Activated T-helper 17 cell treated with anti-CD3 and anti-CD28 coated beads, Interleukin-2, amount 50 U/mL, for 72 hours (primary cell): ENCODE measurements around the gene LCK. TPM values are rescaled to one million over a fixed set of nuclear protein-coding genes. Genes with fewer than 3 reads are reported as not detected.
A peak's percentile ranks its signal among the peaks of the same experiment; 100 is the strongest.
"Not testable (repeated sequence)": the region's sequence is repeated elsewhere in the genome, so short reads cannot be mapped to it uniquely, and the experiment has no call there.

ENCODE experiments used
- ATAC-seq: fragments of 150-1000 bp; cut with Tn5 transposase; replicated peaks from 2 replicates; pipeline ENCODE4 v1.10.0; 2021; ENCODE audit warnings: mild to moderate bottlenecking, moderate library complexity
- H3K27ac Mint-ChIP-seq: one replicate; pipeline ENCODE4 v1.8.0; 2022; ENCODE audit warnings: mixed read lengths
- H3K27me3 Mint-ChIP-seq: one replicate; pipeline ENCODE4 v1.8.0; 2022; ENCODE audit warnings: mixed read lengths
- H3K36me3 Mint-ChIP-seq: one replicate; pipeline ENCODE4 v1.8.0; 2022; ENCODE audit warnings: low read depth, mild to moderate bottlenecking, mixed read lengths
- H3K4me1 Mint-ChIP-seq: one replicate; pipeline ENCODE4 v1.8.0; 2022; ENCODE audit warnings: mixed read lengths
- H3K4me3 Mint-ChIP-seq: one replicate; pipeline ENCODE4 v1.8.0; 2022; ENCODE audit warnings: mild to moderate bottlenecking, mixed read lengths
- H3K9me3 Mint-ChIP-seq: one replicate; pipeline ENCODE4 v1.8.0; 2022; ENCODE audit warnings: mixed read lengths
- total RNA-seq, 2 donors: library from RNA; stranded (reverse); gene quantifications; one replicate each; pipeline ENCODE4 v1.2.3, GENCODE V29; 2022

Gene LCK
- total RNA-seq, 2 donors from 2014 or later: 228 to 323 TPM

DNA sequence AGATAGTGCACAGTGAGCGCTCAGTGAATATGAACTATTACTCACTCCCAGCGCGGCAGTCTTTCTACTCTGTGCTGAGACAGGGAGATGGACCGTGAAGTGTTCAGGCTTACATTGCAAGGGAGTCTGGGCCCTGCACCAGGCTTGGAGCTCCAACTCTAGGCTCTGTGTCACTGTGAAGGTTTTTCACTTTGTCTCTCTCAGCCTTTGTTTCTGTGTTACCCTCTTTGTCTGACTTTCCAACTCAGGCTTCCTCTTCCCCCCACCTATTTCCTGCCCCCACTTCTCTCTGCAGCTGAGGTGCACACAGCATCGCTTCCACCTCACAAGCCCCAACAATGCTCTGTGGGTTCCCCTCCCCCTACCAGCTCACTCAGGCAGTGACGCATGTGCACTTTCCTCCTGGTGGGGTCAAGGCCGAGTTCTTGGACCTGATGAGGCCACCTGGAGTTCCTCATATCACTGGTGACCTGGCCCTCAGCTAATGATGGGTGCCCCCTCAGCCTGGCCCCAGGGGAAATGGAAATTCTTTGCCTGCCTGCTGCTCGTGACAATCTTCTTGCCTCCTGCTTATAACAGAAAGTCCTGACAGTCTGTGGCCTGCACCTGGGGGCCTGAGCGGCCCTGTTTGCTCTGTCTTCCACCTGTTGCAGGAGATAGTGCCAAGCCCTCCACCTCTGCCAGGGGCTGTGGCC is 1.1 kb upstream of the LCK start:
- no peaks in the 10 kb centered on the region for H3K27me3 Mint-ChIP-seq
- peak; percentile 67 for ATAC-seq
- peak overlapping the region; percentile 99 for H3K4me3 Mint-ChIP-seq
- H3K27ac Mint-ChIP-seq: peak overlapping the region; percentile 97
- peaks cover 43% of the 10 kb centered on the region for H3K36me3 Mint-ChIP-seq
- H3K9me3 Mint-ChIP-seq: no peaks in the 10 kb centered on the region
- peaks cover 35% of the 10 kb centered on the region for H3K4me1 Mint-ChIP-seq

DNA sequence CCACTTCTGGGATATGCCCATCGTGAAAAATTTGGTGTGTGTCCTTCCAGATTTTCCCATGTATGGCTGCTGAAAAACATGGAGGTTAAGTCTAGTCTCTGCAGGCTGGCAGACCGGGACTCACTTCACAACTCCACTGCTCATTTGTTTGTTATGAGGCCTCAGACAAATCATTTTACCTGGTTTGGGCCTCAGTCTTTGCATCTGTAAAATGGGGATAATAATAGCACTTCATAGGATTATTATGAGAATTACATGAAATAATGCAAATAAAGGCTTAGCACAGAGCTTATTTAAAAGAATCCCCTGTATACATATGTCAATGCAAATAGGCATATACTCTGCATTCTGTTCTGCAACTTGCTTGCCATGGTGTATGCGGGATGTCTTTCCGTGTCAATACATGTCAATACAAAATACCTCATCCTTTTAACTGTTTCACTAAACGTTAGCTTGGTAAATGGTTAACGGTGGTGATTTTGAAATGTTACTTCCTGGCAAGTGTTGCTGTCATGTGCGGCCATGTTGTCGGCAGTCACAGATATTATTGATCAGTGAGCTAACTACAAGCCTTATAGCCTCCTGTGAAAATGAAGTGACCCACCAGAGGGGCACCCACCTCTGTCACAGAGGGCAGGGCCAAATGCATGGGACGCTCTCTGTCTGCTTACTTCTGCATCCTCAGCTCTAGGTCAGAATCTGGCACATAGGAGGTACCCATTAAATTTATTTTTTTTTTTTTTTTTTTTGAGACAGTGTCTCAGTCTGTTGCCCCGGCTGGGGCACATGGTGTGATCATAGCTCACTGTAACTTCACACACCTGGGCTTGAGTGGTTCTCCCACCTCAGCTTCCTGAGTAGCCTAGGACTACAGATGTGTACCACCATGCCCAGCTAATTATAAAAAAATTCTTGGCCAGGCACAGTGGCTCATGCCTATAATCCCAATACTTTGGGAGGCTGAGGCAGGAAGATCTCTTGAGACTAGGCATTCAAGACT is 4.3 kb downstream of the LCK start:
- H3K9me3 Mint-ChIP-seq: no peaks in the 10 kb centered on the region
- peak overlapping the region; percentile 99 for H3K4me3 Mint-ChIP-seq
- peak overlapping the region; percentile 88 for H3K27ac Mint-ChIP-seq
- H3K4me1 Mint-ChIP-seq: peaks cover 24% of the 10 kb centered on the region
- H3K27me3 Mint-ChIP-seq: no peaks in the 10 kb centered on the region
- peaks cover 78% of the 10 kb centered on the region for H3K36me3 Mint-ChIP-seq
- ATAC-seq: peak; percentile 2

DNA sequence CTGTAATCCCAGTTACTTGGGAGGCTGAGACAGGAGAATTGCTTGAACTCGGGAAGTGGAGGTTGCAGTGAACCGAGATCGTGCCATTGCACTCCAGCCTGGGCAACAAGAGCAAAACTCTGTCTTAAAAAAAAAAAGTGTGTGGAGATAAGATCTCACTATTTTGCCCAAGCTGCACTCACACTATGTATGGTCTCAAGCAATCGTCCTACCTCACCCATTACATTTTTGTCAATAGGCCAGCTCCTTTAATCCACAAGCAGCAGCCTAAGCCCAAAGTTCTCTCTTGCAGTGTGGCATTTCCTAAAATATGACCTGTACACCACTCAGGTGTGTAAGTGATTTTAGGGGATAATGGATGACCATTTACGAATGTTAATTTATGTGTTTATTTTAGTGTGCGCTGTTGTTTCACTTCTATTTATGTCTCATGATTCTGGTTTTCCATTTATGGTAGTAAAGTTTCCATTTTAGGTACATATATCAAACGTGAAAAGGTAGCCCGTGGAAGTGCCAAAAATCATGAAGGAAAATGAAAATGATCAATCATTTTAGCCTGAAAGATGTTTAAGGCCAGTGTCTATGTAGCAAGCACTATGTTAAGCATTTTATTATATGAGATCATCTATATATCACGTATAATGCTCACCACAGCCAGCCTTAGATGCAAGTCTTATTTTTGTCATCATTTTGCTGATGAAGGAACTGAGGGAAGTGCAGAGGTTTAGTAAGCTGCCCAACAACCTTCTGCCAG is 5.6 kb downstream of the LCK start:
- H3K9me3 Mint-ChIP-seq: no peaks in the 10 kb centered on the region
- H3K27me3 Mint-ChIP-seq: no peaks in the 10 kb centered on the region
- peak overlapping the region; percentile 92 for H3K27ac Mint-ChIP-seq
- ATAC-seq: peak; percentile 30
- peaks cover 78% of the 10 kb centered on the region for H3K36me3 Mint-ChIP-seq
- H3K4me3 Mint-ChIP-seq: peak overlapping the region; percentile 99
- peaks cover 22% of the 10 kb centered on the region for H3K4me1 Mint-ChIP-seq

DNA sequence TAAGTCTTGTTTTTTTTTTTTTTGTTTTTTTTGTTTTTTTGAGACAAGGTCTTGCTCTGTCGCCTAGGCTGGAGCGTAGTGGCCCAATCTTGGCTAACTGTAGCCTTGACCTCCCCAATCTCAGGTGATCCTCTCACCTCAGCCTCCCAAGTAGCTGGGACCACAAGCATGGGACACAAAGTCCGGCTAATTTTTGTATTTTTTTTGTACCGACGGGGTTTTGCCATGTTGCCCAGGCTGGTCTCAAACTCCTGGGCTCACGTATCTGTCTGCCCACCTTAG is 6.1 kb downstream of the LCK start:
- Mint-ChIP-seq H3K27ac (peak overlapping the region; percentile 92), H3K36me3 (peaks cover 74% of the 10 kb centered on the region), H3K9me3 (no peaks in the 10 kb centered on the region), H3K27me3 (no peaks in the 10 kb centered on the region), H3K4me1 (peaks cover 22% of the 10 kb centered on the region), H3K4me3 (peak overlapping the region; percentile 99)
- ATAC-seq: no peak

DNA sequence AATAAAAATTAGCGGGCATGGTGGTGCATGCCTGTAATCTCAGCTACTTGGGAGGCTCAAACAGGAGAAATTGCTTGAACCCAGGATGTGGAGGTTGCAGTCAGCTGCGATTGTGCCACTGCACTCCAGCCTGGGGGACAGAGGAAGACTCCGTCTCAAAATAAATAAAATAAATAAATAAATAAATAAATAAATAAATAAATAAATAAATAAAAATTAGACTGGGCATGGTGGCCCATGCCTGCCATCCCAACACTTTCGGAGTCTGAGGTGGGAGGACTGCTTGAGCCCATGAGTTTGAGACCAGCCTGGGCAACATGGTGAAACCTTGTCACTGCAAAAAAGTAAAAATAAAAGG is 12.2 kb downstream of the LCK start:
- H3K27me3 Mint-ChIP-seq, H3K27ac Mint-ChIP-seq, H3K9me3 Mint-ChIP-seq, ATAC-seq: not testable (repeated sequence)
- H3K4me3 Mint-ChIP-seq: peak overlapping the region; percentile 62
- peaks cover 65% of the 10 kb centered on the region for H3K36me3 Mint-ChIP-seq
- peaks cover 29% of the 10 kb centered on the region for H3K4me1 Mint-ChIP-seq

DNA sequence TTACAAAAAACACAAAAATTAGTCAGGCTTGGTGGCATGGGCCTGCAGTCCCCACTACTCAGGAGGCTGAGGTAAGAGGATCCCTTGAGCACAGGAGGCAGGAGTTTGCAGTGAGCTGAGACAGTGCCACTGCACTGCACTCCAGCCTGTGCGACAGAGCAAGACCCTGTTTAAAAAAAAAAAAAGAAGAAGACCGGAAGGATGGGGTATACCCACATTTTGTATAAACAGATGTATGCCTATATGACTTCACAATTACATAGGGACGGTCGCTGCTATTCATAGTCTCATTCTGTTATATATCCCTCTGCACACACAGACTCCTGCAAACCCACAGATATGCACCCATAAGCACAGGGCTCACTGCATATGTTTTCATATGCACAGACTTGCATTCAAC is 12.7 kb downstream of the LCK start:
- Mint-ChIP-seq H3K27me3 (no peaks in the 10 kb centered on the region), H3K9me3 (peaks cover 3% of the 10 kb centered on the region), H3K4me1 (peaks cover 29% of the 10 kb centered on the region), H3K27ac (peak overlapping the region; percentile 75), H3K4me3 (peak overlapping the region; percentile 62), H3K36me3 (peaks cover 65% of the 10 kb centered on the region)
- ATAC-seq: peak; percentile 72

DNA sequence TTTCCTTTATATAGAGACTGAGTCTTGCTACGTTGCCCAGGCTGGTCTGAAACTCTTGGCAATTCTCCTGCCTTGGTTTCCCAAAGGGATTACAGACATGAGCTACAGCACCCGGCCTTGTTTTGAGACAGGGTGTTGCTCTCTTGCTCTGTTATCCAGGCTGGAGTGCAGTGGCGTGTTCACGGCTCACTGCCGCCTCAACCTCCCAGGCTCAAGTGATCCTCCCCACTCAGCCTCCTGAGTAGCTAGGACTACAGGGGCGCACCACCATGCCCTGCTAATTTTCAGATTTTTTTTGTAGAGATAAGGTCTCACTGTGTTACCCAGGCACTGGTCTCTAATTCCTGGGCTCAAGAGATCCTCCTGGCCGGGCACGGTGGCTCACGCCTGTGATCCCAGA is 14.8 kb downstream of the LCK start:
- Mint-ChIP-seq H3K4me3 (peak overlapping the region; percentile 77), H3K9me3 (peaks cover 3% of the 10 kb centered on the region), H3K27me3 (no peaks in the 10 kb centered on the region), H3K36me3 (peaks cover 61% of the 10 kb centered on the region), H3K4me1 (peaks cover 23% of the 10 kb centered on the region), H3K27ac (peak overlapping the region; percentile 89)
- no peak for ATAC-seq

DNA sequence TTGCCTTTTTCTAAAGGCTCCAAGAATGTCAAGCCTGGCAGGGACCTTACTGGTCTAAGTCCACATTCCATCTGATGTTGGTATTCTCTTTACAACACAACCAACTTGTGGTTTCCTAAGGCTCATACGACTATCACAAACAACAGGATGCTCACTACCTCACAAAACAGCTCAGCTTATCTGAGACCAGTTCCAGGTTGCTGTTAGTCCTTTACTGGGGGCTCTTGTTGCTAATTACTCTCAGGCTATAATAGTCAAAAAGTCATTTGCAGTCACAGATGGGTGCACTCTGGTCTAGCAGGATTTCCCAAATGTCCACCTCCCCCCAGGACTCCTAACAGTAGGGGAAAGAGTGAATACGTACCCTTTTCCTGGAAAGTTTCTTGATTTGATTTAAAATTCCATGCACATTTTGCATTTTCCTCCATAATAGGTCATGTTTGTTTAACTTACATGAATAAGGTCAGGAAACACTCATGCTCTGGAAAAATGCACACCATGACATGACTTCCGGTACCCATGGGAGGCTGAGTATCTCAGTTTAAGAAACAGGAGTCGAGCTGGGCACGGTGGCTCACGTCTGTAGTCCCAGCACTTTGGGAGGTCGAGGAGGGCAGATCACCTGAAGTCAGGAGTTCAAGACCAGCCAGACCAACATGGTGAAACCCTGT is 16.0 kb downstream of the LCK start:
- ATAC-seq: peak; percentile 64
- Mint-ChIP-seq H3K9me3 (peaks cover 3% of the 10 kb centered on the region), H3K27ac (peak overlapping the region; percentile 94), H3K36me3 (peaks cover 64% of the 10 kb centered on the region), H3K4me1 (peaks cover 30% of the 10 kb centered on the region), H3K4me3 (peak overlapping the region; percentile 77), H3K27me3 (no peaks in the 10 kb centered on the region)

DNA sequence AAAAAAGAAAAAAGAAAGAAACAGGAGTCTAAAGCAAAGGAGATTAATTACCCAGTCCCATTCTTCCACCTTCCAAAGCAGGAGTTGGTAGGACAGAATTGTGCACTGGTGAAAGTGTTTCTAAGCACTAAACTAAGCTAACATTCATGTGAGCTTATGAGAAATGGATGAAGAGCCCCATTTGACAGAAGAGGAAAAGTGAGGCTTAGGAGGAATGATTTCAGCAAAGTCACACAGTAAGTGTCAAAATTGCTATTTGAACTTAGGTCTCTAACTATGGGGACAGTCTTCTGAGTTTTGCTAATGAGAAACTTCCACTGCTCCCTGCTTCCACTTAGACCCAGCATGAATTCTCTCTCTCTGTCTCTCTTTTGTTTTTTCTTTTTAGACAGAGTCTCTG is 18.7 kb downstream of the LCK start:
- no peaks in the 10 kb centered on the region for H3K27me3 Mint-ChIP-seq
- H3K4me3 Mint-ChIP-seq: no peak overlapping the region
- ATAC-seq: no peak
- H3K27ac Mint-ChIP-seq: no peak overlapping the region
- H3K4me1 Mint-ChIP-seq: peaks cover 47% of the 10 kb centered on the region
- H3K36me3 Mint-ChIP-seq: peaks cover 73% of the 10 kb centered on the region
- peaks cover 3% of the 10 kb centered on the region for H3K9me3 Mint-ChIP-seq

DNA sequence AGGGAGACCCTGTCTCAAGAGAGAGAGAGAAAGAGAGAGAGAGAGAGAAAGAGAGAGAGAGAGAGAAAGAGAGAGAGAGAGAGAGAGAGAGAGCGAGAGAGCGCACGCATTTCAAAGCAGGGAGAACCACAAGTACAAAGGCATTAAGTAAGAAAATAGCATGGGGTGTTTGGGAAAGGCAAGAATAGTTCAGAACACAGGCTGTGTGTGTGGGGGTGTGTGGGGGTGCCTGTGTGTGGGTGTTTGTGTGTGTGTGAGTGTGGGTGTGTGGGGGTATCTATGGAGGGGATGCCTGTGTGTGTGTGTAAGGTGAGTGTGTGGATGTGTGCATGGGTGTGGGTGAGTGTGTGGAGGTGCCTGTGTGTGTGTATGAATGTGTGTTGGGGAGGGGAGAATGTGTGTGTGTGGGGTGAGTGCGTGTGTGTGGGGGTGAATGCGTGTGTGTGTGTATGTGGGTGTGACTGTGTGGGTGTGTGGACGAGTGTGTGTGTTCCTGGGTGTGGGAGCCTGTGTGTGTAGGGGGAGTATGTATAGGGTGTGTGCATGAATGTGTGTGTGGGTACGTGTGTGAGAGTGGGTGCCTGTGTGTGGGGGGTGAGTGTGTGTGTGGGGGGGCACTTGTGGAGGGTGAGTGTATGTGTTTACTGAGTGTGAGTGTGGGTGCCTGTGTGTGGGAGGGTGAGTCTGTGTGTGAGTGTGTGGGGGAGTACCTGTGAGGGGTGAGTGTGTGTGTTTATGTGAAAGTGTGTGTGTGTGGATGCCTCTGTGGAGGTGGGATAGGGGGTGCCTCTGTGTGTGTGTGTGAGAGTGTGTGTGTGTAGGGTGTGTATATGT is 21.7 kb downstream of the LCK start:
- H3K4me3 Mint-ChIP-seq: peak overlapping the region; percentile 85
- peak overlapping the region; percentile 98 for H3K27ac Mint-ChIP-seq
- peak; percentile 29 for ATAC-seq
- no peaks in the 10 kb centered on the region for H3K9me3 Mint-ChIP-seq
- peaks cover 31% of the 10 kb centered on the region for H3K4me1 Mint-ChIP-seq
- peaks cover 79% of the 10 kb centered on the region for H3K36me3 Mint-ChIP-seq
- H3K27me3 Mint-ChIP-seq: no peaks in the 10 kb centered on the region

DNA sequence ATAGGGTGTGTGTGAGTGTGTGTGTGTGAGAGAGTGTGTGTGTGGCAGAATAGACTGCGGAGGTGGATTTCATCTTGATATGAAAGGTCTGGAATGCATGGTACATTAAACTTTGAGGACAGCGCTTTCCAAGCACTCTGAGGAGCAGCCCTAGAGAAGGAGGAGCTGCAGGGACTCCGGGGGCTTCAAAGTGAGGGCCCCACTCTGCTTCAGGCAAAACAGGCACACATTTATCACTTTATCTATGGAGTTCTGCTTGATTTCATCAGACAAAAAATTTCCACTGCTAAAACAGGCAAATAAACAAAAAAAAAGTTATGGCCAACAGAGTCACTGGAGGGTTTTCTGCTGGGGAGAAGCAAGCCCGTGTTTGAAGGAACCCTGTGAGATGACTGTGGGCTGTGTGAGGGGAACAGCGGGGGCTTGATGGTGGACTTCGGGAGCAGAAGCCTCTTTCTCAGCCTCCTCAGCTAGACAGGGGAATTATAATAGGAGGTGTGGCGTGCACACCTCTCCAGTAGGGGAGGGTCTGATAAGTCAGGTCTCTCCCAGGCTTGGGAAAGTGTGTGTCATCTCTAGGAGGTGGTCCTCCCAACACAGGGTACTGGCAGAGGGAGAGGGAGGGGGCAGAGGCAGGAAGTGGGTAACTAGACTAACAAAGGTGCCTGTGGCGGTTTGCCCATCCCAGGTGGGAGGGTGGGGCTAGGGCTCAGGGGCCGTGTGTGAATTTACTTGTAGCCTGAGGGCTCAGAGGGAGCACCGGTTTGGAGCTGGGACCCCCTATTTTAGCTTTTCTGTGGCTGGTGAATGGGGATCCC is 22.5 kb downstream of the LCK start:
- Mint-ChIP-seq H3K36me3 (peaks cover 87% of the 10 kb centered on the region), H3K4me3 (peak overlapping the region; percentile 85), H3K4me1 (peaks cover 31% of the 10 kb centered on the region), H3K27me3 (no peaks in the 10 kb centered on the region), H3K9me3 (no peaks in the 10 kb centered on the region), H3K27ac (peak overlapping the region; percentile 98)
- peak; percentile 91 for ATAC-seq

DNA sequence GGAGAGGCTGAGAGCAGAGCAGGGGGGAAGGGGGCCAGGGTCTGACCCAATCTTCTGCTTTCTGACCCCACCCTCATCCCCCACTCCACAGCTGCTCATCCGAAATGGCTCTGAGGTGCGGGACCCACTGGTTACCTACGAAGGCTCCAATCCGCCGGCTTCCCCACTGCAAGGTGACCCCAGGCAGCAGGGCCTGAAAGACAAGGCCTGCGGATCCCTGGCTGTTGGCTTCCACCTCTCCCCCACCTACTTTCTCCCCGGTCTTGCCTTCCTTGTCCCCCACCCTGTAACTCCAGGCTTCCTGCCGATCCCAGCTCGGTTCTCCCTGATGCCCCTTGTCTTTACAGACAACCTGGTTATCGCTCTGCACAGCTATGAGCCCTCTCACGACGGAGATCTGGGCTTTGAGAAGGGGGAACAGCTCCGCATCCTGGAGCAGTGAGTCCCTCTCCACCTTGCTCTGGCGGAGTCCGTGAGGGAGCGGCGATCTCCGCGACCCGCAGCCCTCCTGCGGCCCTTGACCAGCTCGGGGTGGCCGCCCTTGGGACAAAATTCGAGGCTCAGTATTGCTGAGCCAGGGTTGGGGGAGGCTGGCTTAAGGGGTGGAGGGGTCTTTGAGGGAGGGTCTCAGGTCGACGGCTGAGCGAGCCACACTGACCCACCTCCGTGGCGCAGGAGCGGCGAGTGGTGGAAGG is 23.7 kb downstream of the LCK start:
- H3K27ac Mint-ChIP-seq: peak overlapping the region; percentile 98
- no peak for ATAC-seq
- peak overlapping the region; percentile 85 for H3K4me3 Mint-ChIP-seq
- H3K9me3 Mint-ChIP-seq: no peaks in the 10 kb centered on the region
- peaks cover 94% of the 10 kb centered on the region for H3K36me3 Mint-ChIP-seq
- peaks cover 31% of the 10 kb centered on the region for H3K4me1 Mint-ChIP-seq
- H3K27me3 Mint-ChIP-seq: no peaks in the 10 kb centered on the region
